ENCODE measurements around the gene FOXL1. TPM values are rescaled to one million over a fixed set of nuclear protein-coding genes. Genes with fewer than 3 reads are reported as not detected.

The FOXL1 gene
- total and polyA plus RNA-seq, 4 donors = 0.41 to 2.5 (median 1.4) TPM

DNA sequence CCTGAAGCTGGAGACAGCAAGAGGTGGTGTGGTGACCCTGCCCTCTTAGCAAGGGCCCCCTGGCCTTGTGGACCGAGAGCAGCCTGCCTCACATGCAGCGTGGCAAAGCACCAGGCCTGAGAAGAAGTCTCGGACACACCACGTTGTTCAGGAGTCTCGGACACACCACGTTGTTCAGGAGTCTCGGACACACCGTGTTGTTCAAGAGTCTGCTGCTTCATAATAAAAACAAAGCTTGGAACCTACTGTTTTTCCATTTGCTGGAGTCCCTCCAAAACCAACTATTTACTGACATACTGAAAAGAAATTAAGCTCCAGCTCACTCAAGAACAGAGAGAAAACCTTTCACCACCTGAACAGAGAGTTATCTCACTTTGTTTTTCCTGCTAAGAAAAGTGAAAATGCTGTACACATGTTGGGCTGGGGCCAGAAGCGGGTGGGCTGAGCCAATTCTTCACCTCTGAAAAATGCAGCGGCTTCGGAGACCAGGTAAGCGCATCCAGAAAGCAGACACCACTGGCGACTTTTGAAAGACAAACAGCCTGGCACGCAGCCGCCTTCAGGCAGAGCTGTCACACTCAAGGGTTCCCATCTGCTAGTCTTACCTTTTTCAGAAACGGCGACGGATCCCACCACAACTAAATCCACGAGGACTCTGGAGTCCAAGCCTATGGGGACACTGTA, 32.3 kb upstream of the FOXL1 start:
- no peak for DNase-seq
- peaks cover 0 to 37% (median 17%) of the 10 kb centered on the region in 4 donors for H3K36me3 ChIP-seq (ENCODE audit: control insufficient read depth in 4 of 4, insufficient read depth in 4 of 4, low read length in 4 of 4)

DNA sequence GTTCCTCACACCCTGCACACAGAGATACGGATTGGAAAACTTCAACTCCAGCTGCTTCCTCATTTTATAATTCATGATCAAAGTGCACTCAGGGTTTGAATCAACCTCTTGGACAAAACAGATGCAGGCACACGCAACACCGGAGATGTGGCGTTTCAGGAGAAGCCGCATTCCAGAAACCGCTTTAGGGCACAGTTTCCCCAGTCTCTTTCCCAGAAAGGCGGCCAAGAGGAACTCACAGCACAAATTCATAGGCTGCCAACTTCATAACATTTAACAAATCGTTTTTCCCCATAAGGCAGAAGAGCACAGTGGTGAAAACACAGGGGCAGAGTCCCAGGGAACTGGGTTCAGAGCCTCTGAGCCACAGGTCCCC, 31.7 kb upstream of the FOXL1 start:
- TF ChIP-seq, protein P1, sequence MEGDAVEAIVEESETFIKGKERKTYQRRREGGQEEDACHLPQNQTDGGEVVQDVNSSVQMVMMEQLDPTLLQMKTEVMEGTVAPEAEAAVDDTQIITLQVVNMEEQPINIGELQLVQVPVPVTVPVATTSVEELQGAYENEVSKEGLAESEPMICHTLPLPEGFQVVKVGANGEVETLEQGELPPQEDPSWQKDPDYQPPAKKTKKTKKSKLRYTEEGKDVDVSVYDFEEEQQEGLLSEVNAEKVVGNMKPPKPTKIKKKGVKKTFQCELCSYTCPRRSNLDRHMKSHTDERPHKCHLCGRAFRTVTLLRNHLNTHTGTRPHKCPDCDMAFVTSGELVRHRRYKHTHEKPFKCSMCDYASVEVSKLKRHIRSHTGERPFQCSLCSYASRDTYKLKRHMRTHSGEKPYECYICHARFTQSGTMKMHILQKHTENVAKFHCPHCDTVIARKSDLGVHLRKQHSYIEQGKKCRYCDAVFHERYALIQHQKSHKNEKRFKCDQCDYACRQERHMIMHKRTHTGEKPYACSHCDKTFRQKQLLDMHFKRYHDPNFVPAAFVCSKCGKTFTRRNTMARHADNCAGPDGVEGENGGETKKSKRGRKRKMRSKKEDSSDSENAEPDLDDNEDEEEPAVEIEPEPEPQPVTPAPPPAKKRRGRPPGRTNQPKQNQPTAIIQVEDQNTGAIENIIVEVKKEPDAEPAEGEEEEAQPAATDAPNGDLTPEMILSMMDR (IDR thresholded peaks at IDR 0.05; ENCODE audit: control extremely low read depth, extremely low read depth) = no peak
- WGBS, 2 donors = 92 to 94% methylated on average over 8 of the region's 8 CpGs
- no peaks in the 10 kb centered on the region for H3K4me1 ChIP-seq (ENCODE audit: control insufficient read depth in 5 of 5, insufficient read depth in 5 of 5, low read length in 5 of 5)
- no peak overlapping the region for H3K4me3 ChIP-seq
- H3K9ac ChIP-seq (ENCODE audit: insufficient read depth in 1 of 2, low read length in 2 of 2) = no peak overlapping the region
- DNase-seq (no peak), ATAC-seq (ENCODE audit: insufficient read depth, low FRiP score) (no peak)
- peaks cover 0 to 32% (median 14%) of the 10 kb centered on the region in 4 donors for H3K36me3 ChIP-seq (ENCODE audit: control insufficient read depth in 4 of 4, insufficient read depth in 4 of 4, low read length in 4 of 4)
- H3K9me3 ChIP-seq (ENCODE audit: control insufficient read depth in 4 of 4, insufficient read depth in 3 of 4, low read length in 3 of 4) = no peaks in the 10 kb centered on the region
- no peaks in the 10 kb centered on the region for H3K27me3 ChIP-seq (ENCODE audit: control insufficient read depth in 3 of 3, insufficient read depth in 3 of 3, low read length in 2 of 3)
- H3K27ac ChIP-seq (ENCODE audit: low read depth in 1 of 2, low read length in 1 of 2) = no peak overlapping the region

More for the DNA sequence above, 32.3 kb upstream of the FOXL1 start:
- TF ChIP-seq, protein P1 (IDR thresholded peaks at IDR 0.05; ENCODE audit: control extremely low read depth, extremely low read depth) = no peak
- no peak for ATAC-seq (ENCODE audit: insufficient read depth, low FRiP score)
- no peak overlapping the region for H3K4me3 ChIP-seq
- WGBS, 2 donors = 92 to 93% methylated on average over 19 of the region's 19 CpGs
- H3K27ac ChIP-seq (ENCODE audit: low read depth in 1 of 2, low read length in 1 of 2) = no peak overlapping the region
- no peak overlapping the region for H3K9ac ChIP-seq (ENCODE audit: insufficient read depth in 1 of 2, low read length in 2 of 2)
- no peaks in the 10 kb centered on the region for H3K9me3 ChIP-seq (ENCODE audit: control insufficient read depth in 4 of 4, insufficient read depth in 3 of 4, low read length in 3 of 4)
- H3K4me1 ChIP-seq (ENCODE audit: control insufficient read depth in 5 of 5, insufficient read depth in 5 of 5, low read length in 5 of 5) = no peaks in the 10 kb centered on the region
- H3K27me3 ChIP-seq (ENCODE audit: control insufficient read depth in 3 of 3, insufficient read depth in 3 of 3, low read length in 2 of 3) = no peaks in the 10 kb centered on the region

DNA sequence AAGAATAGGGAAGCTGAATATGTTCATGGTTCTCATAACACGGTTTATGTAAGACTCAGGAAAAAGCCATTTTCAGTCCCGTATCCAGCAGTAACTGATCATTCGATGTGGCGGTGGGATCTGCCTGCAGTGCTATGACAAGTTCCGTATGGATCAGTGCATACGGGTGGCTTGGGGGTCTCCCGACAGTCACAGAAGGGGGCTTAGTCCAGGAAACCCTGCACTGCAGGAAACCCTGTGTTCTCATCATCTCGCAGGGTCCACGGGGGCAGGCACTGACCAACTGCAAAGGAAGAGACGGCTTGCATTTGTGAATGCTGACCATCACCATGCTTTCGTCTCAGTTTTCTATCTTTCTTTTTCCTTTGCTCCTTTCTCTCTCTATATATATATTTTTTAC, 31.1 kb upstream of the FOXL1 start:
- no peak for ATAC-seq (ENCODE audit: insufficient read depth, low FRiP score)
- Histone ChIP-seq H3K4me1 (ENCODE audit: control insufficient read depth in 5 of 5, insufficient read depth in 5 of 5, low read length in 5 of 5) (no peaks in the 10 kb centered on the region), H3K9ac (ENCODE audit: insufficient read depth in 1 of 2, low read length in 2 of 2) (no peak overlapping the region), H3K36me3 (ENCODE audit: control insufficient read depth in 4 of 4, insufficient read depth in 4 of 4, low read length in 4 of 4) (peaks cover 0 to 33% (median 14%) of the 10 kb centered on the region in 4 donors), H3K4me3 (no peak overlapping the region), H3K27ac (ENCODE audit: low read depth in 1 of 2, low read length in 1 of 2) (no peak overlapping the region), H3K27me3 (ENCODE audit: control insufficient read depth in 3 of 3, insufficient read depth in 3 of 3, low read length in 2 of 3) (no peaks in the 10 kb centered on the region), H3K9me3 (ENCODE audit: control insufficient read depth in 4 of 4, insufficient read depth in 3 of 4, low read length in 3 of 4) (no peaks in the 10 kb centered on the region)
- TF ChIP-seq, protein P1 (IDR thresholded peaks at IDR 0.05; ENCODE audit: control extremely low read depth, extremely low read depth) = no peak
- DNase-seq = no peak
- WGBS, 2 donors = 95 to 97% methylated on average over 11 of the region's 11 CpGs

All from lung (tissue), 12 donors.